ENCODE measurements around the gene IGFBP6. TPM values are rescaled to one million over a fixed set of nuclear protein-coding genes. Genes with fewer than 3 reads are reported as not detected.

Gene IGFBP6
- total RNA-seq, 3 donors from 2014 or later = 10.0 to 93.4 (median 27.1) TPM

- H3K36me3 ChIP-seq (ENCODE audit: low read depth) = no peaks in the 10 kb centered on the region
- peaks cover 15% of the 10 kb centered on the region for H3K4me1 ChIP-seq (ENCODE audit: low read depth)
- no peaks in the 10 kb centered on the region for H3K9me3 ChIP-seq
- no peak for TF ChIP-seq CTCF (IDR thresholded peaks at IDR 0.05)
- peak; percentile 76 for ATAC-seq
- peak; percentile 78 to 90 (median 84) for DNase-seq
- no peak overlapping the region for H3K4me3 ChIP-seq
- intact Hi-C loops (cut with DNase I, micrococcal nuclease) = loop anchor here (5.0 to 10.0 kb wide), 2 partner anchors 36 to 133 kb away; partner anchors contain the start of gene IGFBP6 (in 1 of the 2)
Observed at GRCh38 chr12:53061404-53062010, 36.0 kb upstream of the IGFBP6 start.

GRCh38 chr12:53062011-53062961 is 35.2 kb upstream of the IGFBP6 start:
- Histone ChIP-seq H3K4me3 (no peak overlapping the region), H3K9me3 (no peaks in the 10 kb centered on the region), H3K4me1 (ENCODE audit: low read depth) (peaks cover 15% of the 10 kb centered on the region), H3K36me3 (ENCODE audit: low read depth) (no peaks in the 10 kb centered on the region)
- peak in 1 of 3 donors; percentile 28 for DNase-seq
- intact Hi-C loops (cut with DNase I, micrococcal nuclease) = loop anchor here (5.0 to 10.0 kb wide), 2 partner anchors 35 to 133 kb away; partner anchors contain the start of gene IGFBP6 (in 1 of the 2)
- TF ChIP-seq CTCF (IDR thresholded peaks at IDR 0.05) = no peak
- ATAC-seq = no peak

GRCh38 chr12:53062977-53063707 is 34.3 kb upstream of the IGFBP6 start:
- DNase-seq (peak in 1 of 3 donors; percentile 37), ATAC-seq (no peak)
- intact Hi-C loops (cut with DNase I, micrococcal nuclease) = loop anchor here (5.0 to 10.0 kb wide), 2 partner anchors 34 to 132 kb away; partner anchors contain the start of gene IGFBP6 (in 1 of the 2)
- no peak for TF ChIP-seq CTCF (IDR thresholded peaks at IDR 0.05)
- no peaks in the 10 kb centered on the region for H3K9me3 ChIP-seq
- H3K4me3 ChIP-seq = no peak overlapping the region
- H3K36me3 ChIP-seq (ENCODE audit: low read depth) = no peaks in the 10 kb centered on the region
- peaks cover 15% of the 10 kb centered on the region for H3K4me1 ChIP-seq (ENCODE audit: low read depth)

- TF ChIP-seq CTCF (IDR thresholded peaks at IDR 0.05) = no peak
- no peak for ATAC-seq
- H3K9me3 ChIP-seq = no peaks in the 10 kb centered on the region
- intact Hi-C loops (cut with DNase I, micrococcal nuclease) = loop anchor here (5.0 to 10.0 kb wide), 2 partner anchors 33 to 131 kb away; partner anchors contain the start of gene IGFBP6 (in 1 of the 2)
- DNase-seq = peak in 2 of 3 donors; percentile 29 to 45
- H3K36me3 ChIP-seq (ENCODE audit: low read depth) = no peaks in the 10 kb centered on the region
- H3K4me3 ChIP-seq = no peak overlapping the region
- H3K4me1 ChIP-seq (ENCODE audit: low read depth) = peaks cover 15% of the 10 kb centered on the region
Observed at GRCh38 chr12:53063708-53064612, 33.5 kb upstream of the IGFBP6 start.
